WTC11 (cell line): Measurements from ENCODE around the gene CCDC57. TPM values are rescaled to one million over a fixed set of nuclear protein-coding genes. Genes with fewer than 3 reads are reported as not detected.

Experiments
- ATAC-seq: fragments of 200-7000 bp; cut with Tn5 transposase; 2 replicates; pipeline ENCODE4 v1.10.0; 2021; ENCODE audit warnings: mild to moderate bottlenecking, moderate library complexity
- CTCF ChIA-PET: fragments of 300-600 bp; sonication (Branson Sonifier 250); formaldehyde crosslinking; loops from one replicate; lab custom pipeline; 2021; ENCODE audit warnings: antibody characterized with exemption; lab: Charles Lee
- POLR2A ChIA-PET: fragments of 350-600 bp; sonication (Branson Sonifier 250); formaldehyde crosslinking; loops from one replicate; lab custom pipeline; 2021; ENCODE audit warnings: antibody characterized with exemption; lab: Charles Lee
- DNase-seq: peaks from one replicate; pipeline ENCODE4 v3.0.0; 2021; ENCODE audit warnings: low spot score
- H3K27ac Mint-ChIP-seq: 2 replicates; pipeline ENCODE4 v1.8.0; 2021; ENCODE audit warnings: mixed read lengths
- H3K27me3 Mint-ChIP-seq: 2 replicates; pipeline ENCODE4 v1.8.0; 2021; ENCODE audit warnings: low read depth, mild to moderate bottlenecking, moderate library complexity, mixed read lengths
- H3K36me3 Mint-ChIP-seq: 2 replicates; pipeline ENCODE4 v1.8.0; 2021; ENCODE audit warnings: mixed read lengths
- H3K4me1 Mint-ChIP-seq: 2 replicates; pipeline ENCODE4 v1.8.0; 2022; ENCODE audit warnings: mixed read lengths
- H3K4me3 Mint-ChIP-seq: 2 replicates; pipeline ENCODE4 v1.8.0; 2021; ENCODE audit warnings: mild to moderate bottlenecking, moderate library complexity, mixed read lengths
- H3K9me3 Mint-ChIP-seq: 2 replicates; pipeline ENCODE4 v1.8.0; 2021; ENCODE audit warnings: mixed read lengths
- CREB1 ChIP-seq: sonication (generic); formaldehyde crosslinking; IDR thresholded peaks from 2 replicates; pipeline ENCODE4 v1.8.0; 2023; ENCODE audit warnings: mild to moderate bottlenecking, missing genetic modification reagents
- ESRRA ChIP-seq: sonication (generic); formaldehyde crosslinking; IDR thresholded peaks from 2 replicates; pipeline ENCODE4 v1.8.1; 2022; ENCODE audit warnings: mild to moderate bottlenecking, missing genetic modification reagents, borderline replicate concordance
- GRHL2 ChIP-seq: fragments of 250-450 bp; sonication (Bioruptor Pico); IDR thresholded peaks from 2 replicates; pipeline ENCODE4 v1.8.0; 2022; ENCODE audit warnings: mild to moderate bottlenecking, moderate library complexity; ENCODE audit not compliant: insufficient replicate concordance, severe bottlenecking
- GTF2I ChIP-seq: fragments of 250-450 bp; sonication (Bioruptor Pico); conservative IDR thresholded peaks from 2 replicates; pipeline ENCODE4 v1.4.0; 2021; ENCODE audit warnings: mild to moderate bottlenecking
- MAX ChIP-seq: sonication (generic); formaldehyde crosslinking; IDR thresholded peaks from 2 replicates; pipeline ENCODE4 v1.8.0; 2022; ENCODE audit warnings: mild to moderate bottlenecking, missing genetic modification reagents
- MYBL2 ChIP-seq: sonication (generic); formaldehyde crosslinking; IDR thresholded peaks from 2 replicates; pipeline ENCODE4 v1.8.1; 2023; ENCODE audit warnings: mild to moderate bottlenecking, moderate library complexity, missing genetic modification reagents
- NFATC4 ChIP-seq: fragments of 250-450 bp; sonication (Bioruptor Pico); IDR thresholded peaks from 2 replicates; pipeline ENCODE4 v1.9.0; 2021; ENCODE audit warnings: mild to moderate bottlenecking
- NFYB ChIP-seq: sonication (generic); formaldehyde crosslinking; conservative IDR thresholded peaks from 2 replicates; pipeline ENCODE4 v1.8.0; 2022; ENCODE audit warnings: low read depth, missing genetic modification reagents
- NR1H2 ChIP-seq: sonication (generic); formaldehyde crosslinking; IDR thresholded peaks from 2 replicates; pipeline ENCODE4 v1.9.0; 2021; ENCODE audit warnings: mild to moderate bottlenecking, moderate library complexity, missing genetic modification reagents
- PRDM15 ChIP-seq: sonication (generic); formaldehyde crosslinking; IDR thresholded peaks from 2 replicates; pipeline ENCODE4 v1.8.0; 2022; ENCODE audit warnings: missing genetic modification reagents
- SMAD4 ChIP-seq: sonication (generic); formaldehyde crosslinking; IDR thresholded peaks from 2 replicates; pipeline ENCODE4 v1.8.0; 2022; ENCODE audit warnings: mild to moderate bottlenecking, missing genetic modification reagents
- ZBTB21 ChIP-seq: sonication (generic); formaldehyde crosslinking; IDR thresholded peaks from 2 replicates; pipeline ENCODE4 v1.8.1; 2023; ENCODE audit warnings: mild to moderate bottlenecking, missing genetic modification reagents, borderline replicate concordance
- ZNF121 ChIP-seq: sonication (generic); formaldehyde crosslinking; IDR thresholded peaks from 2 replicates; pipeline ENCODE4 v1.8.0; 2023; ENCODE audit warnings: missing genetic modification reagents
- ZNF138 ChIP-seq: sonication (generic); formaldehyde crosslinking; conservative IDR thresholded peaks from 2 replicates; pipeline ENCODE4 v1.8.1; 2022; ENCODE audit warnings: mild to moderate bottlenecking, moderate library complexity, missing genetic modification reagents
- ZNF263 ChIP-seq: sonication (generic); formaldehyde crosslinking; IDR thresholded peaks from 2 replicates; pipeline ENCODE4 v1.8.1; 2022; ENCODE audit warnings: low read depth, mild to moderate bottlenecking, moderate library complexity, missing genetic modification reagents
- ZNF281 ChIP-seq: sonication (generic); formaldehyde crosslinking; IDR thresholded peaks from 2 replicates; pipeline ENCODE4 v1.8.0; 2023; ENCODE audit warnings: mild to moderate bottlenecking, missing genetic modification reagents
- ZNF317 ChIP-seq: sonication (generic); formaldehyde crosslinking; IDR thresholded peaks from 2 replicates; pipeline ENCODE4 v1.8.1; 2023; ENCODE audit warnings: low read depth, mild to moderate bottlenecking, moderate library complexity, missing genetic modification reagents, borderline replicate concordance
- ZNF512 ChIP-seq: sonication (generic); formaldehyde crosslinking; IDR thresholded peaks from 2 replicates; pipeline ENCODE4 v1.8.1; 2022; ENCODE audit warnings: missing genetic modification reagents, borderline replicate concordance
- ZNF671 ChIP-seq: fragments of 250-450 bp; sonication (Bioruptor Pico); IDR thresholded peaks from 2 replicates; pipeline ENCODE4 v1.8.0; 2021; ENCODE audit warnings: mild to moderate bottlenecking
- total RNA-seq: library from RNA; stranded (reverse); gene quantifications from 3 replicates; pipeline ENCODE4 v1.2.3, GENCODE V29; 2021
- TF ChIP-seq, protein P1 (sequence below): sonication (generic); formaldehyde crosslinking; IDR thresholded peaks from 2 replicates; pipeline ENCODE4 v1.8.1; 2023; ENCODE audit warnings: mild to moderate bottlenecking, missing genetic modification reagents, moderate library complexity
- TF ChIP-seq, protein P2 (sequence below): sonication (generic); formaldehyde crosslinking; IDR thresholded peaks from 2 replicates; pipeline ENCODE4 v1.8.1; 2023; ENCODE audit warnings: mild to moderate bottlenecking, moderate library complexity, missing genetic modification reagents

CCDC57 gene
- total RNA-seq, 1 experiment from 2014 or later = 20.0 TPM

DNA sequence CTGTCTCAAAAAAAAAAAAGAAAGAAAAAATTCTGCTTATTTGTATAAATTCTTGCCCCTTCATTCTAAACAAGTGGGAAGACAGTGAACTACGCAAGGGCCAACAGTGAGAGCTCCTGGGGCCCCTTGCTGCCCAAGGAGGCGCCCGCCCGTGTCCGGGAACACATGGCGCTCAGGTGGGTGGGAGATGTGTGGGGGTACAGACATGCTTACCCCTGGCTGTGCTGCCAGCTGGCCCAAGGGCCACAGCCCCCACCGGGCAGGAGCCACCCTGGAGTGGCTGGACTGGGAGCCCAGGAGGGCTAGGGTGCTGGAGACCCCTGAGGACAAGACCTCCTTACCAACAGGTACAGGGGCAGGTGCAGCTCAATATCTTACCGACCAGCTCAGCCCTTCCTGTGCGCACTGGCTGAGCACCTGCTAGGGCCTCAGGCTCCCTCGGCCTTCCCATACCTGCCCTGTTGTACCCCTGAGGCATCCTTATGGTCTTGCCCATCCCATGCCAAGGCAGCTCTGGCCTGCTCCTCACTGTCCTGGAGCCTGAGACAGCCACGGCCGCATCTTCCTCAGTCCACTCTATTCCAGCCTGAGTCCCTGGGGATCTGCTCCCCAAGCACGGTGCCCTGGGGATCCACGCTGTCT is 56.2 kb downstream of the CCDC57 start:
- CTCF ChIA-PET = interaction anchor here (0.6 to 1.5 kb wide), 2 partner anchors 61 to 79 kb away, joined by 3 to 4 read pairs; no protein-coding TSS in a partner anchor
- H3K27ac Mint-ChIP-seq = no peak overlapping the region
- no peak for TF ChIP-seq SMAD4 (CRISPR knock-in tag)
- TF ChIP-seq ESRRA (CRISPR knock-in tag) = no peak
- TF ChIP-seq MAX (CRISPR knock-in tag) = no peak
- no peak for TF ChIP-seq ZNF317 (CRISPR knock-in tag)
- no peak for TF ChIP-seq ZNF138
- TF ChIP-seq, protein P1, sequence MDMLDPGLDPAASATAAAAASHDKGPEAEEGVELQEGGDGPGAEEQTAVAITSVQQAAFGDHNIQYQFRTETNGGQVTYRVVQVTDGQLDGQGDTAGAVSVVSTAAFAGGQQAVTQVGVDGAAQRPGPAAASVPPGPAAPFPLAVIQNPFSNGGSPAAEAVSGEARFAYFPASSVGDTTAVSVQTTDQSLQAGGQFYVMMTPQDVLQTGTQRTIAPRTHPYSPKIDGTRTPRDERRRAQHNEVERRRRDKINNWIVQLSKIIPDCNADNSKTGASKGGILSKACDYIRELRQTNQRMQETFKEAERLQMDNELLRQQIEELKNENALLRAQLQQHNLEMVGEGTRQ (CRISPR knock-in tag) = no peak
- TF ChIP-seq ZNF263 (CRISPR knock-in tag) = no peak
- no peak for TF ChIP-seq GTF2I
- no peak for TF ChIP-seq PRDM15 (CRISPR knock-in tag)
- TF ChIP-seq ZBTB21 (CRISPR knock-in tag) = no peak
- TF ChIP-seq, protein P2, sequence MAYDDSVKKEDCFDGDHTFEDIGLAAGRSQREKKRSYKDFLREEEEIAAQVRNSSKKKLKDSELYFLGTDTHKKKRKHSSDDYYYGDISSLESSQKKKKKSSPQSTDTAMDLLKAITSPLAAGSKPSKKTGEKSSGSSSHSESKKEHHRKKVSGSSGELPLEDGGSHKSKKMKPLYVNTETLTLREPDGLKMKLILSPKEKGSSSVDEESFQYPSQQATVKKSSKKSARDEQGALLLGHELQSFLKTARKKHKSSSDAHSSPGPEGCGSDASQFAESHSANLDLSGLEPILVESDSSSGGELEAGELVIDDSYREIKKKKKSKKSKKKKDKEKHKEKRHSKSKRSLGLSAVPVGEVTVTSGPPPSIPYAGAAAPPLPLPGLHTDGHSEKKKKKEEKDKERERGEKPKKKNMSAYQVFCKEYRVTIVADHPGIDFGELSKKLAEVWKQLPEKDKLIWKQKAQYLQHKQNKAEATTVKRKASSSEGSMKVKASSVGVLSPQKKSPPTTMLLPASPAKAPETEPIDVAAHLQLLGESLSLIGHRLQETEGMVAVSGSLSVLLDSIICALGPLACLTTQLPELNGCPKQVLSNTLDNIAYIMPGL (CRISPR knock-in tag) = no peak
- TF ChIP-seq NFYB (CRISPR knock-in tag) = no peak
- no peak for TF ChIP-seq NFATC4 (CRISPR knock-in tag)
- no peak for TF ChIP-seq NR1H2 (CRISPR knock-in tag)
- no peak for ATAC-seq
- POLR2A ChIA-PET = no interaction called here
- no peaks in the 10 kb centered on the region for H3K9me3 Mint-ChIP-seq
- DNase-seq = no peak
- 0 out of 2 replicates have a peak, but pooled peaks cover 3% of the 10 kb centered on the region for H3K4me1 Mint-ChIP-seq
- H3K36me3 Mint-ChIP-seq = peaks cover 7% of the 10 kb centered on the region
- no peak overlapping the region for H3K4me3 Mint-ChIP-seq
- no peaks in the 10 kb centered on the region; the same call in 1 of the 2 replicates for H3K27me3 Mint-ChIP-seq

GRCh38 chr17:82155606-82156005 is 57.0 kb downstream of the CCDC57 start:
- H3K9me3 Mint-ChIP-seq = no peaks in the 10 kb centered on the region
- CTCF ChIA-PET = interaction anchor here (0.6 to 2.8 kb wide), 3 partner anchors 49 to 439 kb away, joined by 4 to 36 read pairs (median 5); partner anchors contain the start of gene RAC3
- no peak overlapping the region for H3K4me3 Mint-ChIP-seq
- H3K36me3 Mint-ChIP-seq = peaks cover 8% of the 10 kb centered on the region
- no peaks in the 10 kb centered on the region; the same call in 1 of the 2 replicates for H3K27me3 Mint-ChIP-seq
- H3K4me1 Mint-ChIP-seq = 0 out of 2 replicates have a peak, but pooled peaks cover 3% of the 10 kb centered on the region
- no peak for ATAC-seq
- POLR2A ChIA-PET = interaction anchor here (0.6 kb wide), 1 partner anchor 113 kb away, joined by 3 read pairs; no protein-coding TSS in a partner anchor
- H3K27ac Mint-ChIP-seq = no peak overlapping the region
- DNase-seq = no peak
- TF ChIP-seq NFYB (CRISPR knock-in tag) = no peak
- no peak for TF ChIP-seq GRHL2
- no peak for TF ChIP-seq ZNF281 (CRISPR knock-in tag)
- TF ChIP-seq ZNF512 (CRISPR knock-in tag) = no peak
- no peak for TF ChIP-seq ZNF671 (CRISPR knock-in tag)
- TF ChIP-seq MYBL2 (CRISPR knock-in tag) = no peak
- TF ChIP-seq CREB1 (CRISPR knock-in tag) = no peak
- TF ChIP-seq ZNF121 (CRISPR knock-in tag) = no peak
